ENCODE data around the gene HOXD13. TPM values are rescaled to one million over a fixed set of nuclear protein-coding genes. Genes with fewer than 3 reads are reported as not detected.

HOXD13 gene
- total RNA-seq, 2 experiments from 2014 or later, result not detected

GRCh38 chr2:176114930-176115625 lies 22.6 kb downstream of the HOXD13 start:
- intact Hi-C loops (cut with DNase I, micrococcal nuclease), result loop anchor here (5.0 kb wide), 2 partner anchors 33 to 38 kb away; partner anchors contain the start of gene EVX2 (in 1 of the 2)
- Histone ChIP-seq H3K36me3 (ENCODE audit: insufficient read depth, low read length) (no peaks in the 10 kb centered on the region), H3K27ac (ENCODE audit: low read depth in 1 of 2, low read length in 2 of 2) (no peak overlapping the region), H3K4me1 (ENCODE audit: insufficient read depth, low read length) (peaks cover 7% of the 10 kb centered on the region), H3K27me3 (ENCODE audit: control insufficient read depth in 1 of 2, insufficient read depth in 2 of 2, low read length in 2 of 2) (peaks cover 99% of the 10 kb centered on the region in 2 experiments), H3K9me3 (ENCODE audit: control insufficient read depth in 1 of 2, insufficient read depth in 1 of 2, low read length in 2 of 2) (peaks cover 10 to 67% of the 10 kb centered on the region in 2 experiments), H3K4me3 (ENCODE audit: low read length) (no peak overlapping the region)
- Mint-ChIP-seq H3K36me3 (ENCODE audit: low read depth) (peaks cover 10% of the 10 kb centered on the region), H3K4me1 (ENCODE audit: low read depth) (peaks cover 7% of the 10 kb centered on the region), H3K27me3 (peaks cover 98% of the 10 kb centered on the region), H3K9me3 (no peaks in the 10 kb centered on the region), H3K27ac (no peak overlapping the region), H3K4me3 (no peak overlapping the region)
- TF ChIP-seq CTCF (IDR thresholded peaks at IDR 0.05), result no peak
- DNase-seq (no peak), ATAC-seq (ENCODE audit: poor library complexity) (no peak)
- ChIA-PET POLR2A (no interaction called here), CTCF (interaction anchor here (1.3 kb wide), 1 partner anchor 12 kb away, joined by 4 read pairs; no protein-coding TSS in a partner anchor)

DNA sequence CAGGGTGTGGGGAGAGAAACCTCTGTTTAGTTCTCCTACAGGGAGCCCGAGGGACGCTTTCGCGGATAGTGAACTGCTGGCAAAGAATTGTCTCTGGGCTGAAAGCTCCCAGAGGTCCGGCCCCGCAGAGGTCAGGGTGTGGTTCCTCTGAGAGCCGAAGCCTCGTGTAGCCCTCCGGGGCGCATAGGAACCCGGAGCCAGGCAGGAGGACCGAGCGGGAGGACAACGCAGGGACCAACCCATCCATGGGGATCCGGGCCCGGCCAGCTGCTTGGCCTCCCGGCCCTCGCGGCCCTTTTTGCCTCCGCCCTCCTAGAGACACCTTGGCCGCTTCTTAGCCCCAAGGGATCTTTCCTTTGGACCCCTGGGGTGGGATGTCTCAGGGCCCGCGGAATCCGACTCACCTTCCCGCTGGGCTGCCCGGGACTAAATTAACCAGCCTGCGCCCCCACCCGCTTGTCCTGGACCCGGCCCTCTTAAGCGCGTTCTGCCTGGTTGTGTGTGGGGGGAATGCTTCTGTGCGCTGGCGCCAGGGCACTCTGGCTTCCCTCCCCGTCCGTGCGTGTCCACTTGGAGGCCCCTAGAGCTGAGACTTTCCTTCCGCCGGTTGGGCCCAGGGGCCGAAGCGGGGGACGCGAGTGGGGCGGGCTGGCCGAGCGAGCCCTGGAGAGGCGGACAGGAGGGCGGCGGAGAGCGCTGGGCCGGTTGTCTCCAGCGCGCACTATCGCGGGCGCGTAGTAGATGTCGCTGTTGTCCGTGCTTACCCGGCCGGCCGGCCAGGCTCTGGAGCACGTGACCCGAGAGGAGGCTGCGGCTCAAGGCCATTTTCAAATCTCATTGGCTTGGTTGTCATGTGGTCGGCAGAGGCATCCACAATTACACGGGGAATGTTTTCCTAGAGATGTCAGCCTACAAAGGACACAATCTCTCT lies 23.6 kb downstream of the HOXD13 start, which contains the start of gene HOXD10:
Gene HOXD10 (plus strand): TSS at position 896 of the 931 bp plus-strand sequence. CDS start 56 bp downstream, outside the sequence.
- Mint-ChIP-seq H3K36me3 (ENCODE audit: low read depth) (peaks cover 10% of the 10 kb centered on the region), H3K4me3 (no peak within 1 kb of the TSS), H3K27me3 (peaks cover 98% of the 10 kb centered on the region), H3K9me3 (no peaks in the 10 kb centered on the region), H3K4me1 (ENCODE audit: low read depth) (peaks cover 7% of the 10 kb centered on the region), H3K27ac (peak within 1 kb of the TSS; percentile 9)
- CTCF ChIA-PET, result interaction anchor here (1.3 to 1.8 kb wide), 2 partner anchors 11 kb away, joined by 4 read pairs; no protein-coding TSS in a partner anchor
- H3K27me3 ChIP-seq (ENCODE audit: control insufficient read depth in 1 of 2, insufficient read depth in 2 of 2, low read length in 2 of 2), result peaks cover 99% of the 10 kb centered on the region in 2 experiments
- H3K4me1 ChIP-seq (ENCODE audit: insufficient read depth, low read length), result peaks cover 6% of the 10 kb centered on the region
- DNase-seq (no peak), ATAC-seq (ENCODE audit: poor library complexity) (no peak)
- TF ChIP-seq CTCF (IDR thresholded peaks at IDR 0.05), result no peak
- POLR2A ChIA-PET, result interaction anchor here (0.6 kb wide), 1 partner anchor 999 kb away, joined by 3 read pairs; no protein-coding TSS in a partner anchor
- H3K27ac ChIP-seq (ENCODE audit: low read depth in 1 of 2, low read length in 2 of 2), result no peak within 1 kb of the TSS
- intact Hi-C loops (cut with DNase I, micrococcal nuclease), result loop anchor here in 1 of 2 experiments (5.0 kb wide), 1 partner anchor 34 kb away; the partner anchor contains the start of gene EVX2
- H3K36me3 ChIP-seq (ENCODE audit: insufficient read depth, low read length), result no peaks in the 10 kb centered on the region
- H3K4me3 ChIP-seq (ENCODE audit: low read length), result no peak within 1 kb of the TSS
- H3K9me3 ChIP-seq (ENCODE audit: control insufficient read depth in 1 of 2, insufficient read depth in 1 of 2, low read length in 2 of 2), result peaks cover 10 to 70% of the 10 kb centered on the region in 2 experiments

DNA sequence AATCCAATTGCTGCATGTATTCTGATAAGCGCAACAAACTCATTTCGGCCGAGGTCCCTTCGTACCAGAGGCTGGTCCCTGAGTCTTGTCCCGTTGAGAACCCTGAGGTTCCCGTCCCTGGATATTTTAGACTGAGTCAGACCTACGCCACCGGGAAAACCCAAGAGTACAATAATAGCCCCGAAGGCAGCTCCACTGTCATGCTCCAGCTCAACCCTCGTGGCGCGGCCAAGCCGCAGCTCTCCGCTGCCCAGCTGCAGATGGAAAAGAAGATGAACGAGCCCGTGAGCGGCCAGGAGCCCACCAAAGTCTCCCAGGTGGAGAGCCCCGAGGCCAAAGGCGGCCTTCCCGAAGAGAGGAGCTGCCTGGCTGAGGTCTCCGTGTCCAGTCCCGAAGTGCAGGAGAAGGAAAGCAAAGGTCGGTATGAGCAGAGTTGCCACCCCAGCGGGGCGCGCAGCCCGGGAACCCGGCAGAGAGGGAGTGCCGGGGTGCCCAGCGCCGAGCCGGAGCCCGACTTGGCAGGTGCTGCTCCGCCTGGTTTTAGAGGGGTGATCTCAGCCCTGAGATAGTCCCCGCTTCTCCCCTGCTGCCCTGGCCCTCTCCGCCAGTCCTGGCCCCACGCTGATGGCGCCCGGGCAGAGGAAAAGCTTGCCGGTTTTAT lies 24.8 kb downstream of the HOXD13 start:
- H3K4me3 ChIP-seq (ENCODE audit: low read length), result no peak overlapping the region
- peaks cover 7% of the 10 kb centered on the region for H3K4me1 Mint-ChIP-seq (ENCODE audit: low read depth)

More for the DNA sequence above, 24.8 kb downstream of the HOXD13 start:
- peak overlapping the region; percentile 9 for H3K27ac Mint-ChIP-seq
- no peaks in the 10 kb centered on the region for H3K36me3 ChIP-seq (ENCODE audit: insufficient read depth, low read length)
- POLR2A ChIA-PET, result interaction anchor here (0.7 kb wide), 1 partner anchor 16 kb away, joined by 3 read pairs; no protein-coding TSS in a partner anchor
- peaks cover 10 to 68% of the 10 kb centered on the region in 2 experiments for H3K9me3 ChIP-seq (ENCODE audit: control insufficient read depth in 1 of 2, insufficient read depth in 1 of 2, low read length in 2 of 2)
- CTCF ChIA-PET, result interaction anchor here (1.8 kb wide), 1 partner anchor 10 kb away, joined by 4 read pairs; no protein-coding TSS in a partner anchor
- H3K27me3 Mint-ChIP-seq, result peaks cover 97% of the 10 kb centered on the region
- no peak for TF ChIP-seq CTCF (IDR thresholded peaks at IDR 0.05)
- H3K36me3 Mint-ChIP-seq (ENCODE audit: low read depth), result peaks cover 10% of the 10 kb centered on the region
- intact Hi-C loops (cut with DNase I, micrococcal nuclease), result loop anchor here in 1 of 2 experiments (5.0 kb wide), 1 partner anchor 35 kb away; the partner anchor contains the start of gene EVX2
- peaks cover 96 to 99% of the 10 kb centered on the region in 2 experiments for H3K27me3 ChIP-seq (ENCODE audit: control insufficient read depth in 1 of 2, insufficient read depth in 2 of 2, low read length in 2 of 2)
- no peak overlapping the region for H3K4me3 Mint-ChIP-seq
- ATAC-seq (ENCODE audit: poor library complexity), result no peak
- peaks cover 10% of the 10 kb centered on the region for H3K4me1 ChIP-seq (ENCODE audit: insufficient read depth, low read length)
- no peaks in the 10 kb centered on the region for H3K9me3 Mint-ChIP-seq
- no peak overlapping the region for H3K27ac ChIP-seq (ENCODE audit: low read depth in 1 of 2, low read length in 2 of 2)
- no peak for DNase-seq

Data from CD4-positive, alpha-beta T cell (primary cell).